ENCODE measurements around the gene GOLGA6L1. TPM values are rescaled to one million over a fixed set of nuclear protein-coding genes. Genes with fewer than 3 reads are reported as not detected.

The GOLGA6L1 gene
- polyA plus RNA-seq, 1 donor (not counting 4 experiments of a cell fraction or from before 2014, with no cell fraction given) = not detected

GRCh38 chr15:23079766-23080165, 56.9 kb downstream of the GOLGA6L1 start:
- H2AFZ ChIP-seq (ENCODE audit: control insufficient read depth, low read length) = no peak overlapping the region
- no peak overlapping the region for H3K4me3 ChIP-seq (ENCODE audit: control insufficient read depth in 2 of 3, extremely low read depth in 1 of 3, insufficient read depth in 2 of 3, low read depth in 1 of 3, low read length in 3 of 3)
- no peaks in the 10 kb centered on the region for H3K79me2 ChIP-seq (ENCODE audit: control insufficient read depth, insufficient read depth, low read length)
- no peaks in the 10 kb centered on the region for H3K9me3 ChIP-seq (ENCODE audit: control insufficient read depth, low read depth, low read length)
- no peaks in the 10 kb centered on the region for H3K9me1 ChIP-seq (ENCODE audit: control insufficient read depth, extremely low read depth, insufficient read depth, low read length)
- DNase-seq (ENCODE audit: low read depth, low spot score) (no peak), FAIRE-seq (no peak)
- H3K4me1 ChIP-seq (ENCODE audit: control insufficient read depth, extremely low read depth, insufficient read depth, low read length) = no peaks in the 10 kb centered on the region
- H3K27me3 ChIP-seq (ENCODE audit: control insufficient read depth, extremely low read depth, insufficient read depth, low read length) = no peaks in the 10 kb centered on the region
- TF ChIP-seq EZH2 (IDR thresholded peaks at IDR 0.05; ENCODE audit: low read length) (no peak), CTCF (optimal IDR thresholded peaks at IDR 0.05 in 1 of 3, IDR thresholded peaks at IDR 0.05 in 1 of 3, conservative IDR thresholded peaks at IDR 0.05 in 1 of 3; ENCODE audit: extremely low read depth in 1 of 3, insufficient read depth in 2 of 3, low read length in 3 of 3) (no peak)
- dilution Hi-C loops (cut with MboI; ENCODE audit: extremely low pct_ligation_motif_present, low sequenced_read_pairs) = no loop called here
- no peak overlapping the region for H3K9ac ChIP-seq (ENCODE audit: control insufficient read depth, extremely low read depth, insufficient read depth, low read length)
- no peaks in the 10 kb centered on the region for H3K36me3 ChIP-seq (ENCODE audit: control insufficient read depth in 2 of 2, extremely low read depth in 1 of 2, insufficient read depth in 2 of 2, low read length in 2 of 2)
- no peak overlapping the region for H3K27ac ChIP-seq (ENCODE audit: control insufficient read depth, insufficient read depth, low read length)
- H4K20me1 ChIP-seq (ENCODE audit: control insufficient read depth, extremely low read depth, insufficient read depth, low read length) = no peaks in the 10 kb centered on the region
- no peak overlapping the region for H3K4me2 ChIP-seq (ENCODE audit: control insufficient read depth, extremely low read depth, insufficient read depth, low read depth, low read length)

Small RNA genes within 50 kb of the gene (small RNA-seq; reads per million reads assigned to genes)
- 0 reads per million in 3 experiments for gene RN7SL106P (ENCODE audit: insufficient read length in 3 of 3, low read depth in 3 of 3, low replicate concordance in 1 of 3)

Other genes starting within 250 kb of the GOLGA6L1 start
- gene CYFIP1, start 156.5 kb downstream of the GOLGA6L1 start, polyA plus RNA-seq = 72.3 to 73.0 TPM (median 72.9 TPM) in 3 replicates
- 15.3 to 20.3 TPM (median 18.3 TPM) in 3 replicates for gene TUBGCP5, start 97.3 kb downstream of the GOLGA6L1 start, polyA plus RNA-seq
- gene GOLGA6L26, start 197.4 kb upstream of the GOLGA6L1 start, polyA plus RNA-seq = not detected in 3 replicates
- 0.01 TPM in 1 of 3 replicates, not detected in the others for gene GOLGA8S, start 217.9 kb upstream of the GOLGA6L1 start, polyA plus RNA-seq

All from keratinocyte (primary cell).